Stimulated activated naive B cell treated with anti-CD40 and anti-IgM and Interleukin-4, amounts not matched to agents 10 μg/mL and 1 μg/mL and 100 μg/mL, for 72 hours (primary cell): ENCODE measurements around the gene RARRES1.

Experiments
- ATAC-seq, 2 donors: fragments of 150-1000 bp; cut with Tn5 transposase; replicated peaks; 2 replicates each; pipeline ENCODE4 v1.10.0; 2021; ENCODE audit warnings: moderate library complexity in 1 of 2
- DNase-seq: peaks from one replicate; pipeline ENCODE4 v3.0.0; 2021
- H3K27ac Mint-ChIP-seq: one replicate; pipeline ENCODE4 v1.8.0; 2022; ENCODE audit warnings: mild to moderate bottlenecking, mixed read lengths
- H3K27me3 Mint-ChIP-seq, 2 donors: one replicate each; pipeline ENCODE4 v1.8.0; 2022; ENCODE audit warnings: mixed read lengths in 2 of 2
- H3K36me3 Mint-ChIP-seq, 2 donors: one replicate each; pipeline ENCODE4 v1.8.0; 2022; ENCODE audit warnings: mixed read lengths in 2 of 2, mild to moderate bottlenecking in 1 of 2
- H3K4me1 Mint-ChIP-seq, 2 donors: one replicate each; pipeline ENCODE4 v1.8.0; 2022; ENCODE audit warnings: mixed read lengths in 2 of 2, mild to moderate bottlenecking in 1 of 2
- H3K4me3 Mint-ChIP-seq, 2 donors: one replicate each; pipeline ENCODE4 v1.8.0; 2022; ENCODE audit warnings: mild to moderate bottlenecking in 2 of 2, mixed read lengths in 2 of 2, moderate library complexity in 1 of 2
- H3K9me3 Mint-ChIP-seq, 2 donors: one replicate each; pipeline ENCODE4 v1.8.0; 2022; ENCODE audit warnings: mixed read lengths in 2 of 2, mild to moderate bottlenecking in 1 of 2

Gene RARRES1

DNA sequence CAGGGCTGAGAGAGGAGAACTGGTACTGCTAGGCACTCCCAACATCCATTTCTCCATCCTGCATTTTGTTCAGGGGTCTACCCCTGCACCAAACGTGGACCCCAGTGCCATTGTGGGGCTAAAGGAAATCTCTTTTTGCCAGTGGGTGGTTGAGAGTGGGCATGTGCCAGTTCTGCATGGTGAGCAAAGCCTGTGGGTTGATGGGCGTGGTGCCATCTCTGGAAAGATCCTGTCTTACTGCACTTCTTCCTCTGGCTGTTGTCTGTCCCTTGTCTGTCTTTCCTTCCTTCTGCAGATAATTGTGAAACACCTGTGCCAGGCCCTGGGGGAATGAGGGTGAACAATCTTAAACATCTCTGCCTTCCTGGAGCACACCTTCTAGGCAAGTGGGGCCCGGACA, 1.4 kb upstream of the RARRES1 start:
- Mint-ChIP-seq H3K36me3 (peaks cover 27 to 48% of the 10 kb centered on the region in 2 donors), H3K4me3 (no peak overlapping the region), H3K9me3 (peaks cover 0 to 11% of the 10 kb centered on the region in 2 donors), H3K4me1 (peaks cover 6 to 10% of the 10 kb centered on the region in 2 donors), H3K27ac (no peak overlapping the region), H3K27me3 (peaks cover 4 to 20% of the 10 kb centered on the region in 2 donors)
- no peak for ATAC-seq
- no peak for DNase-seq

DNA sequence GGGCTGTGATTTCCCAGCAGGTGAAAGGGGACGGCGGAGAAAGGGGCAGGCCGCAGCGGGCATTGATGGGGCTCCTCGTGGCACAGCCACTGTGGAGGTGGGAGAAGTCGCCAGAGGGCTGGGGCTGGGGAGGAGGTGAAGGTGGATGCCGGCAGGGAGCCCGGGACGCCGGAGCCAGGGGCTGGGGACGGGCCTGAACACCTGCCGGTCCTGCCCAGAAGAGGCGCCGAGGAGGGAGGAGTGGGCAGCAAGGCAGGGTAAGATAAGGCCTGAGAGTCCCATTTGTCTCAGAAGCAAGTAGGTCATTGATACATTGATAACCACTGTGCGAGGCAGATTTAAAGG, 571 bp upstream of the RARRES1 start:
- H3K36me3 Mint-ChIP-seq = peaks cover 20 to 44% of the 10 kb centered on the region in 2 donors
- no peak overlapping the region for H3K27ac Mint-ChIP-seq

DNA sequence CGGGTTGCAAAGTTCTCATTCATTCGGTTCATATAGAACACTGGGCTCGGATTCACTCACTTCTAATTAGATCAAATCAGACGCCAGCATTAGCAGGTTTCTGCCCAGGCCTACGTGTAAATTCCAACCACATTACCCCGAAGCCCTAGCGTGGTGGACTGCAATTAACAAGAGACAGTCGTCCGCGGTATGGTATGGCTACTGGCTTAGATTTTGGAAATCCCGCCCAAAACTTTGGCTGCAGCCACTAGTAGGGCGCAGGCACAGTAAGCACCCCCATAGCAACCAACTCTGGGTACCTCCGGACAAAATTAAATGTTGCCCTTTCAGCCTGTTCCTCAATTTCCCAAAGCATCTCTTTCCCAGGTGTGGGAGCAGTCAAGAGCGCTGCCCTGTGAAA, 771 bp downstream of the RARRES1 start:
- peaks cover 4 to 20% of the 10 kb centered on the region in 2 donors for H3K27me3 Mint-ChIP-seq

More for the DNA sequence above, 571 bp upstream of the RARRES1 start:
- Mint-ChIP-seq H3K4me3 (peak overlapping the region in 1 of 2 donors; percentile 81), H3K4me1 (peaks cover 9 to 15% of the 10 kb centered on the region in 2 donors), H3K9me3 (peaks cover 0 to 11% of the 10 kb centered on the region in 2 donors), H3K27me3 (peaks cover 4 to 20% of the 10 kb centered on the region in 2 donors)
- DNase-seq (no peak), ATAC-seq (no peak)

DNA sequence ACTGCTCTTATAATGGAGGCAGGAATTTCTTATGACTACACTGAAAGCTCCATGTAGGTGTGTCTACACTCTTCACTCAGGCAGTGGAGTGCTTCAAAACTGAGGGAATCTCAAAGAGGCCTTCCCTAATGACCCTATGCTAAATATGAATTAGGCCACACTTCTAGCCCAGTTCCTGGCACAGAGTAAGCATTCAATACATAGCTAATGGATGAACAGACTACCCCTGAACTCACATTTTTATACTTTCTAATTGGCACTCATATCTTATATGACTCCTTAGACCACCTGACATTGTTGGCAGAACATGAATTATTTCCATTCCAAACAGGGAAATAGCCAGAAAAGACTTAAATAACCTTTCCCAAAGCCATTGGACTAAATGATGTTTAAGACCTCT, 3.4 kb downstream of the RARRES1 start:
- no peak for ATAC-seq
- H3K27ac Mint-ChIP-seq = no peak overlapping the region
- no peaks in the 10 kb centered on the region for H3K9me3 Mint-ChIP-seq
- DNase-seq = no peak
- no peak overlapping the region for H3K4me3 Mint-ChIP-seq
- H3K27me3 Mint-ChIP-seq = peaks cover 4 to 20% of the 10 kb centered on the region in 2 donors
- peaks cover 15 to 20% of the 10 kb centered on the region in 2 donors for H3K4me1 Mint-ChIP-seq
- peaks cover 6 to 11% of the 10 kb centered on the region in 2 donors for H3K36me3 Mint-ChIP-seq

More for the DNA sequence above, 771 bp downstream of the RARRES1 start:
- Mint-ChIP-seq H3K4me3 (peak overlapping the region; percentile 78 to 81), H3K36me3 (peaks cover 16 to 32% of the 10 kb centered on the region in 2 donors), H3K4me1 (peaks cover 13 to 20% of the 10 kb centered on the region in 2 donors), H3K9me3 (peaks cover 0 to 9% of the 10 kb centered on the region in 2 donors), H3K27ac (no peak overlapping the region)
- no peak for ATAC-seq
- DNase-seq = no peak

DNA sequence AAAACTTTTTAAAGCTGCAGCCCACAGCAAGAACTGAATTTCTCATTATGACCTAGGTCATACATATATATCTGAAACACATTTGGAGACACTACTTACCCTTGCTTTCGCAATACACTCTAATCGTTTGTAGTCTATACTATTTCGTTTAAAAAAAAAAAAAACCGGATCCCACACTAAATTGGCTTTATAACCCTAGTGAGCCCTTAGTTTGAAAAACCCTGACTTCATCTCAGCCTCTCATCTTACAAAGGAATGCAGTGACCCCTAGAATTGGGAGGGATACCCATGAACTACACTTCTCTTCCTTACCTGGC, 4.2 kb downstream of the RARRES1 start:
- Mint-ChIP-seq H3K4me3 (peak overlapping the region in 1 of 2 donors; percentile 55), H3K9me3 (no peaks in the 10 kb centered on the region), H3K4me1 (peaks cover 16 to 22% of the 10 kb centered on the region in 2 donors), H3K27me3 (peaks cover 4 to 20% of the 10 kb centered on the region in 2 donors), H3K36me3 (peaks cover 2 to 10% of the 10 kb centered on the region in 2 donors), H3K27ac (no peak overlapping the region)
- DNase-seq = no peak
- ATAC-seq = no peak

DNA sequence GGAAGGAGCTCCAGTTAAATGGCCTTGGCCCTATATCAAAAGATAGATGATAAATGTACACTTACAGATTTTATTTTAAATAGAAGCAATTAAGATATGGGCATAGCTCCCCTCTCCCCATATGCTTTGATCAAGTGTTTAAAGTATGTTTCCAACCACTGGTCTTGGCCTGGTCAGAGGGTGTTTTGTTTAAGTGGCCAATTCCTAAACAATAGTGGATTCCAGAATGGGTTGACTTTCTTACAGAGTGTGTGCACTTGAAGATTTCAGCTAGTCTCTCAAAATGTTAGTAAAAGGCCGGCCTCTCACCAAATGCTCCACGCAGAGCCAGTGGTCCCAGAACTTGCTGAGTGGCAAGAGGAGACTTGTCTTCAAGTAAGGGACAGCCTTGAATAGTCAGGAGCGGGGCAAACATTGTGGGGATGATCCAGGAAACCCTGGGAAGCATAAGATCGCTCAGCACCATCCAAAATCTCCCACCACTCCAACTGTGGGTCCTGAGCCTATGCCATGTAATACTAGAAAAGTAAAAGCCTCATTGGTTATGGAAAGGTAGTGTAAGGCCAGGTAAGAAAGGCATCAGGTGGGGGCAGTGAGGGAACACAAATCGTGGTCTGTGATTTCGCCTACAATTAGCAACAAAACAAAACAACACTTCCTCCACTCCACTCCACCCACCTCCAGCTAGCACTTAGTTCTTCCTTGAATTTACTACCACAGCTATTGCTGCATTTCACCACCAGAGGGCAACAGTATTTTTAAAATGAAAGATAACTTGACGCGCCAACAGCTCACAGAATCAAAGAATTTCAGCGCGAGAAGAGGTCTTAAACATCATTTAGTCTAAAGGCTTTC, 4.8 kb downstream of the RARRES1 start:
- Mint-ChIP-seq H3K27ac (no peak overlapping the region), H3K36me3 (peaks cover 5 to 10% of the 10 kb centered on the region in 2 donors), H3K4me3 (peak overlapping the region in 1 of 2 donors; percentile 55), H3K4me1 (peaks cover 19 to 26% of the 10 kb centered on the region in 2 donors), H3K9me3 (no peaks in the 10 kb centered on the region), H3K27me3 (peaks cover 4 to 15% of the 10 kb centered on the region in 2 donors)
- ATAC-seq (peak; percentile 54 to 66), DNase-seq (no peak)

DNA sequence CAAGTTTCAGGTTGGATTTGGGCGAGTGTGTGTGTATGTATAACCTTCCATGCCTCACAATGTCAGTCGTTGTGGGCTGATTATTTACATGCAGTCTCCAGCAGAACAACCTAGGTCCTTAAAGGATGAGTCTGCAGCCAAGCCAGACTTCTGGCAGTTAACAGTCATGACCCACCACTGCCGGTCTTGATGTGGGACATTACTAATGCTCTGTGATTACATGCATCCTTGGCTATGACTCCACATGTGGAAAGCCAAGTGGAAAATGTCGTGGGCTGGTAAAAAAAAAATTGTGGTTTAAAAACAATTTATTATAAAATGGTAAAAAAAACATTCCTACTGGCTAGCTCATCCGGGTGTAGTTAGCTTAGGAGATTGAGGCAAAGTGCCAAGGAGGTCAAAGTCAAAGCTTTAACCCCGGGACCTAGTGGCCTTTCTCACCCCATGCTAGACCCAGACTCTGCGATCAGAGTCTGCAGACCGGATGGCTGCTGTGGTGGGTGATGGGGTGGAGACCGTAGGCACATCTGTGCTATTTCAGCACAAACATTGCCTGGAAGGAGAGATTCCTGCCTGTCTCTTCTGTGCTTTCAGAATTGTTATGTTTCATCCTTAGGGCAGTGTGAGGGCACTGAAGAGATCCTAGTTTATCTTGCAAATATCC, 6.8 kb downstream of the RARRES1 start:
- no peak overlapping the region for H3K27ac Mint-ChIP-seq

DNA sequence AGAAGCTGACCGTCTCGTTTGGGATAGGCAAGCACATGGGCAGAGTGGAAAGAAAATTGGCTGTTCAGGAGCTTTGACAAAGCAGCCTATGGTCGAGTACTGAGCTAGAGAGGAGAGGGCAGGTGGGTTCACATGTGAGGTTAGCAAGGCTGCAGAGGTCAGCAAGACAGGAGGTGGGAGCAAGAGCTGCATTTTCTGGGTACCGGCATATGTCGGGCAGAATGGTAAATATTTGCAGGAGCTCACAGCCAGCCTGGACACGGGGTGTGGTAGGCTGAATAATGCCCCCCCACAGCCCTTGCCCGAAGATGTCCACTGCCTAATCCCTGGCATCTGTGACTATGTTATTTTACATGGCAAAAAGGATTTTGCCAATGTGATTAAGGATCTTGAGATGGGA, 8.3 kb downstream of the RARRES1 start:
- ATAC-seq = no peak
- peaks cover 20 to 21% of the 10 kb centered on the region in 2 donors for H3K4me1 Mint-ChIP-seq
- H3K36me3 Mint-ChIP-seq = peaks cover 19 to 30% of the 10 kb centered on the region in 2 donors
- H3K27ac Mint-ChIP-seq = no peak overlapping the region
- H3K27me3 Mint-ChIP-seq = no peaks in the 10 kb centered on the region
- no peak for DNase-seq
- H3K9me3 Mint-ChIP-seq = peaks cover 0 to 2% of the 10 kb centered on the region in 2 donors
- H3K4me3 Mint-ChIP-seq = no peak overlapping the region

More for the DNA sequence above, 6.8 kb downstream of the RARRES1 start:
- Mint-ChIP-seq H3K4me1 (peaks cover 21 to 22% of the 10 kb centered on the region in 2 donors), H3K36me3 (peaks cover 17 to 23% of the 10 kb centered on the region in 2 donors), H3K27me3 (peaks cover 4 to 5% of the 10 kb centered on the region in 2 donors), H3K9me3 (peaks cover 0 to 2% of the 10 kb centered on the region in 2 donors), H3K4me3 (no peak overlapping the region)
- ATAC-seq (no peak), DNase-seq (no peak)

DNA sequence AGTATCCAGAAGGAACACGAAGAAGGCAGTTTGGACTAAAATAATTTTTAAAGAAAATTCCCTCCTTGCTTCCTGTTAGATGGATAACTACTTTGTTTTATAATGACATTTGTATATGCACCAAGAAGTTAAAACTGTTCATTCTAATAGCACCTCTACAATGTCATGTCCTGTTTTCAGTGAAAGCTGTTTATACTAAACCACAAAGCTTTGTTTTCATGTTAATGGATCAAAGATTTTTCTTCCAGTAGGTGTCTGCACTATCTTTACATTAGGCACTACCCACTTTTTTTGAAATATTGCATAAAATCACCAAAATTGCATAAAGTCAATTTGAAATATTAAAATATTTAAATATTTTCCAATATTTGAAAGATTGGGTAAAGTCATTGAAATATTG, 10.1 kb downstream of the RARRES1 start:
- ATAC-seq (no peak), DNase-seq (no peak)
- Mint-ChIP-seq H3K4me1 (peaks cover 12 to 15% of the 10 kb centered on the region in 2 donors), H3K9me3 (peaks cover 0 to 2% of the 10 kb centered on the region in 2 donors), H3K27me3 (no peaks in the 10 kb centered on the region), H3K27ac (no peak overlapping the region), H3K4me3 (no peak overlapping the region), H3K36me3 (peaks cover 28 to 37% of the 10 kb centered on the region in 2 donors)

DNA sequence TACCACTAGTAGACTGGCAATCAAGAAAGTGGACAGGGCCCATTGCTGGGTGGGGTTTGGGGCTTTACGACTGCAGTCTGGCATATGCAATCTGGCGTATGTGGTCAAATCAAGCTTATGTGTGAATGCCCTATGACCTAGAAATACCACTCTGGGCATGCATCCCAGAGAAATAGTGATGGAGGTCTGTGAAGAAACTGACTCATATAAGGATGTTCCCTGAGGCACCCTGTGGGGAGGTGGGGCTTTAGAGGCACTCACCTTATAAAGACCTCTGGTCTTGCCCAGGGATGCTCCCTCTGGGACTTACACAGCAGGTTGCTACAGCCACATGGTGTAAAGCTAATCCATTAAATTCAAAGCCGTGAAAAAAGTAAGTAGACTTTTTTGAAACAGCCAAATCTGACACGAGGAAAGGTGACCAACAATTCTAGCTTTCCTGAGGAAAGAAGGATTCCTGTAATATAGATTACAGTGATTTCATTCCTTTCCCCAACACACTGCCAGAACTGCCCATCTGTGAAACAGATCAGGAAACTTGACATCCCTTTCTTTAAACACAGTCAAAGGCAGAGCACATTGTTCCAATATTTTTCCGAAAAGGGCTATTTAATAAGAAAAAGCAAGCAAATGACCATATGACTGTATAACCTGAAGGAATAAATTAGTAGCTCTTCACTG, 13.6 kb downstream of the RARRES1 start:
- peaks cover 0 to 2% of the 10 kb centered on the region in 2 donors for H3K9me3 Mint-ChIP-seq
- DNase-seq (no peak), ATAC-seq (no peak)
- peaks cover 37 to 55% of the 10 kb centered on the region in 2 donors for H3K36me3 Mint-ChIP-seq
- H3K4me3 Mint-ChIP-seq = no peak overlapping the region
- no peak overlapping the region for H3K27ac Mint-ChIP-seq
- H3K27me3 Mint-ChIP-seq = no peaks in the 10 kb centered on the region
- peaks cover 12 to 15% of the 10 kb centered on the region in 2 donors for H3K4me1 Mint-ChIP-seq

DNA sequence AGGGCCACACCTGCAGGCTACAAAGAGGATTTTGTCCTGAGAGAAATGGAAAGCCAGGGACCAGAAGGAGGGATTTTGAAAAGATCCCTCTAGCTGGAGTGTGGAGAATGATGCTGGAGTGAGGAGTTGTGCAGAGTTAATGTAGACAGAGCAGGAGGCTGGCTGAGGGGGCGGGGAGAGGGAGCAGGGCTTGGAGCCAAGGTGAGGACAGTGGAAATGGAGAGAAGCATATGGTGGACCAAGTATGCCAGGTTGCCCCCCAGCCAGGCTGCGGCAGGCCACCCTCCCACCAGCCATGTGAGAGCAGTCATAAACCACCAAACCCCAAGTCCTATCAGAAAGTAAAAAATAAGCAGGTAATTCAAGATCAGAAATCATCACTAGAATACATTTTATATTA, 14.7 kb downstream of the RARRES1 start:
- DNase-seq (no peak), ATAC-seq (no peak)
- Mint-ChIP-seq H3K27me3 (no peaks in the 10 kb centered on the region), H3K4me1 (peaks cover 14 to 19% of the 10 kb centered on the region in 2 donors), H3K27ac (no peak overlapping the region), H3K4me3 (no peak overlapping the region), H3K36me3 (peaks cover 40 to 57% of the 10 kb centered on the region in 2 donors), H3K9me3 (peaks cover 0 to 2% of the 10 kb centered on the region in 2 donors)

DNA sequence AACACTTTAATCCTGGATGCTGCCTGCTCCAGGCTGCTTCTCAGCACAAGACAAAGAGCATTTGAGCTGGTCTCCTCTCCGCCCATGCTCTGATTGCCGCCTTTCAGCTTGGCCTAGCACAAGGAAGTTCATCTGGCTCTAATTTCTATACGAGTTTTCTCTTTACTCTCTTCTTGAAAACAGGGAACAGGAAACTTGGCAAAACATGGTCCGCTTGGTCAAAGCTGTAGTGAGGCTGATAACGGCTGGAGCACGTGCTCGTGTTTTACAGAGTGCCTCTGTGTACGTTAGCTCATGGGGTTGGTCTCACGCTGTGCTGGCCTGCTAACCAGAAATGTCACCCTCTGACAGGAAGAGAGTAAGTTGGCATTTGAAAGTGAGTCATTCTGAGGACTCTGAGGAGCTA, 19.2 kb downstream of the RARRES1 start:
- Mint-ChIP-seq H3K4me3 (no peak overlapping the region), H3K27me3 (no peaks in the 10 kb centered on the region), H3K27ac (peak overlapping the region; percentile 37), H3K9me3 (no peaks in the 10 kb centered on the region), H3K36me3 (peaks cover 57 to 71% of the 10 kb centered on the region in 2 donors), H3K4me1 (peaks cover 21 to 25% of the 10 kb centered on the region in 2 donors)
- DNase-seq = no peak
- ATAC-seq = peak; percentile 53 to 68

DNA sequence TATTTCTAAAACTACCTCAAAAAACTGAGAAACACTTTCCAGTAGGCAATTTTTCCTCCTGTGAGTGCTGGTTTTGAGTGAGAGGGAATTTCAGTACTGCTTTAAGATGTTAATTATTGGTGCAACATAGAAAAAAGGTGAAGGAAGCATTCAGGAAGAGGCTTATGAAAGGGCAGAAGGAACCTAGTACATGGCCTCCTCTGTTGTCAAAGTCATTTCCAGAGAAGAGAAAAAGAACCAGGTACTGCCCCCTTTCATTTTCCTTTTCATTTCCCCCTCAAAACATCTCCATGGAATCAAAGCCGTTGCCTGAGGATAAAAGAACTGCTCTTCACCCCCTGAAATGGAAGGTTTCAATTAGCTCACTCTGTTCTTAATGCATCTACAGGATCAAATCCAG, 19.8 kb downstream of the RARRES1 start:
- Mint-ChIP-seq H3K27me3 (no peaks in the 10 kb centered on the region), H3K9me3 (no peaks in the 10 kb centered on the region), H3K27ac (peak overlapping the region; percentile 6), H3K4me1 (peaks cover 21 to 25% of the 10 kb centered on the region in 2 donors), H3K36me3 (peaks cover 59 to 73% of the 10 kb centered on the region in 2 donors), H3K4me3 (no peak overlapping the region)
- DNase-seq (no peak), ATAC-seq (peak; percentile 65 to 81)

DNA sequence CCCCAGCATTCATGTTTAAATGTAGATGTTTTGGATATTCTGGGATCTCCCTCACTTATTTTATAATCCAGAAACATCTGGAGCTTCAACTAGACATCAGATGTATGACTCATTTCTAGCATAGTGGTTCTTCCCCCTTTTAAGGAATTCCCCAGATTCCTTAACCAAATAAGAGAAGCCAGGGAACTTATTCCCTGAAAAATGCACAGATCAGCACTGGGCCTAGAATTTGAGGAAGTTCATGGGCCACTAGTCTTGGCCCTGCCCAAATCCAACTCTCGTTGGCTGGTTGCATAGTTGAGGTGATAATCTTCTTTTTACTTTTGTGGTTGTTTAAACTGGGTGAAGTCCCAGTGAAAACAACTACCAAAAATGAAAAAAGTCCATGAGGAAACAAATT, 20.4 kb downstream of the RARRES1 start:
- Mint-ChIP-seq H3K4me1 (peaks cover 19 to 25% of the 10 kb centered on the region in 2 donors), H3K36me3 (peaks cover 59 to 73% of the 10 kb centered on the region in 2 donors), H3K9me3 (no peaks in the 10 kb centered on the region), H3K4me3 (peak overlapping the region in 1 of 2 donors; percentile 22), H3K27ac (peak overlapping the region; percentile 77), H3K27me3 (no peaks in the 10 kb centered on the region)
- no peak for DNase-seq
- peak; percentile 67 to 74 for ATAC-seq
